ENCODE data around the gene SLC4A2.

- no peak for TF ChIP-seq CTCF (IDR thresholded peaks at IDR 0.05)
- no peak for TF ChIP-seq POLR2A (IDR thresholded peaks at IDR 0.05)
Observed at GRCh38 chr7:151091003-151091402, 31.6 kb downstream of the SLC4A2 start.
